Measurements from ENCODE around the gene GCFC2.
A peak's percentile ranks its signal among the peaks of the same experiment; 100 is the strongest.
"Not testable (repeated sequence)": the region's sequence is repeated elsewhere in the genome, so short reads cannot be mapped to it uniquely, and the experiment has no call there.

The GCFC2 gene

GRCh38 chr2:75679556-75679955 lies 31.2 kb downstream of the GCFC2 start:
- DNase-seq (ENCODE audit: low spot score): no peak

- DNase-seq (ENCODE audit: low spot score): no peak
Observed at GRCh38 chr2:75676464-75676863, 34.3 kb downstream of the GCFC2 start.

- DNase-seq (ENCODE audit: low spot score): no peak
Observed at GRCh38 chr2:75675908-75676307, 34.8 kb downstream of the GCFC2 start.

- DNase-seq (ENCODE audit: low spot score): not testable (repeated sequence)
Observed at GRCh38 chr2:75675423-75675822, 35.3 kb downstream of the GCFC2 start.

GRCh38 chr2:75667884-75668283 lies 42.8 kb downstream of the GCFC2 start:
- no peak for DNase-seq (ENCODE audit: low spot score)

- no peak for DNase-seq (ENCODE audit: low spot score)
Observed at GRCh38 chr2:75666911-75667310, 43.8 kb downstream of the GCFC2 start.

GRCh38 chr2:75657798-75658197 lies 52.9 kb downstream of the GCFC2 start:
- DNase-seq (ENCODE audit: low spot score): no peak

GRCh38 chr2:75656563-75656962 lies 54.2 kb downstream of the GCFC2 start:
- no peak for DNase-seq (ENCODE audit: low spot score)

GRCh38 chr2:75655861-75656260 lies 54.9 kb downstream of the GCFC2 start:
- DNase-seq (ENCODE audit: low spot score): no peak

- no peak for DNase-seq (ENCODE audit: low spot score)
Observed at GRCh38 chr2:75654012-75654411, 56.7 kb downstream of the GCFC2 start.

- peak; percentile 31 for DNase-seq (ENCODE audit: low spot score)
Observed at GRCh38 chr2:75647771-75648170, 62.9 kb downstream of the GCFC2 start.

- peak; percentile 87 for DNase-seq (ENCODE audit: low spot score)
Observed at GRCh38 chr2:75646583-75647425, 63.9 kb downstream of the GCFC2 start, which contains the start of gene MRPL19. Gene MRPL19 (plus strand): TSS chr2:75646783. CDS start chr2:75646808, 25 bp downstream.

- DNase-seq (ENCODE audit: low spot score): no peak
Observed at GRCh38 chr2:75646090-75646582, 64.6 kb downstream of the GCFC2 start.

- no peak for DNase-seq (ENCODE audit: low spot score)
Observed at GRCh38 chr2:75645643-75646042, 65.1 kb downstream of the GCFC2 start.

GRCh38 chr2:75643980-75644379 lies 66.7 kb downstream of the GCFC2 start:
- no peak for DNase-seq (ENCODE audit: low spot score)

- DNase-seq (ENCODE audit: low spot score): no peak
Observed at GRCh38 chr2:75641587-75641986, 69.1 kb downstream of the GCFC2 start.

GRCh38 chr2:75640621-75641121 lies 70.0 kb downstream of the GCFC2 start:
- peak; percentile 69 for DNase-seq (ENCODE audit: low spot score)

- DNase-seq (ENCODE audit: low spot score): no peak
Observed at GRCh38 chr2:75637568-75637967, 73.1 kb downstream of the GCFC2 start.

GRCh38 chr2:75634945-75635344 lies 75.8 kb downstream of the GCFC2 start:
- DNase-seq (ENCODE audit: low spot score): no peak

- no peak for DNase-seq (ENCODE audit: low spot score)
Observed at GRCh38 chr2:75633620-75634019, 77.1 kb downstream of the GCFC2 start.

GRCh38 chr2:75632813-75633212 lies 77.9 kb downstream of the GCFC2 start:
- DNase-seq (ENCODE audit: low spot score): no peak

- DNase-seq (ENCODE audit: low spot score): no peak
Observed at GRCh38 chr2:75632091-75632701, 78.5 kb downstream of the GCFC2 start.

GRCh38 chr2:75627902-75628504 lies 82.7 kb downstream of the GCFC2 start:
- DNase-seq (ENCODE audit: low spot score): peak; percentile 82
